ENCODE measurements around the gene FUBP3. TPM values are rescaled to one million over a fixed set of nuclear protein-coding genes. Genes with fewer than 3 reads are reported as not detected.

Gene FUBP3, protein sequence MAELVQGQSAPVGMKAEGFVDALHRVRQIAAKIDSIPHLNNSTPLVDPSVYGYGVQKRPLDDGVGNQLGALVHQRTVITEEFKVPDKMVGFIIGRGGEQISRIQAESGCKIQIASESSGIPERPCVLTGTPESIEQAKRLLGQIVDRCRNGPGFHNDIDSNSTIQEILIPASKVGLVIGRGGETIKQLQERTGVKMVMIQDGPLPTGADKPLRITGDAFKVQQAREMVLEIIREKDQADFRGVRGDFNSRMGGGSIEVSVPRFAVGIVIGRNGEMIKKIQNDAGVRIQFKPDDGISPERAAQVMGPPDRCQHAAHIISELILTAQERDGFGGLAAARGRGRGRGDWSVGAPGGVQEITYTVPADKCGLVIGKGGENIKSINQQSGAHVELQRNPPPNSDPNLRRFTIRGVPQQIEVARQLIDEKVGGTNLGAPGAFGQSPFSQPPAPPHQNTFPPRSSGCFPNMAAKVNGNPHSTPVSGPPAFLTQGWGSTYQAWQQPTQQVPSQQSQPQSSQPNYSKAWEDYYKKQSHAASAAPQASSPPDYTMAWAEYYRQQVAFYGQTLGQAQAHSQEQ
- 38.3 and 39.6 TPM in 2 replicates for total RNA-seq

DNA sequence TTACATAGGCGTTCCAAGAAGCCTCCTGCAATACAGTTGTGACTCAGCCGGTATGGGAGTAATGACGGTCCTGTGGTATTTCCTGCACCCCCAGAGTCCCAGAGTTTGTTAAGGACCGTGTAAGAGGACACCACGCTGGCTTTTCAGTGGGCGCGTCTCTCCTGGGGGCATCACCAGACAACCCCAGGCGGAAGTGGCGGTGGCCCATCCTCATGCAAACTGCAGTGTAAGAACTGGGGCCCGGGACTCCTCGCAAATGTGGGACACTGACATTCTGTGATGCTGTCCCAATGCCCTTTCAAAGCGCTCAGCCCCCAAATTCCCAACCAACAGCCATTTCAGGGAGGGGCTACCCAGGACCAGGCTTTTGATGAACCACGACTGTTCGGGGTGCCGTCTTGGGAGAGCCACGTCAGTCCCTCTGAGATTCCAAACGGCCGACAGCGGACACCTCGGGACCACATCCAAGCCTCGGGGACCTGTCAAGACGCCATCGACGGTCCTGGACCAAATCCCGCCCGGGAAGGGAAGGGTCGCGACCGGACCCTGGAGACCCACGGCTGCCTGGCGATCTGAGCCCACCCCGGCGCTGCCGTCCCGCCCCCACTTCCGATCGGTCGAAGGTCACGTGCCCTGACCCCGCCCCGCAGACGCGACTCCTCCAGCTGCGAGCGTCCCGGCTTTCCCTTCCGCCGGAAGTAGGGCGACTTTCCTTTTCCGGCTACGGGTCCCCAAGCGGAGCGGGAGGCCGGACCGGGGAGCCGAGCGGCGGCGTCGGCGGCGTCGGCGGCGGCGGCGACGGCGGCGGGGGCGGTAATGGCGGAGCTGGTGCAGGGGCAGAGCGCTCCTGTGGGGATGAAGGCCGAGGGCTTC, at the start of gene FUBP3:
Gene FUBP3 (plus strand): TSS at position 713 of the 873 bp plus-strand sequence. CDS start 104 bp downstream, at position 817.
- no peak for DNase-seq (ENCODE audit: extremely low read depth, low read depth, low spot score)

- DNase-seq (ENCODE audit: extremely low read depth, low read depth, low spot score) = no peak
These were observed 48.4 kb upstream of the FUBP3 start for GRCh38 chr9:130530938-130531337.

DNA sequence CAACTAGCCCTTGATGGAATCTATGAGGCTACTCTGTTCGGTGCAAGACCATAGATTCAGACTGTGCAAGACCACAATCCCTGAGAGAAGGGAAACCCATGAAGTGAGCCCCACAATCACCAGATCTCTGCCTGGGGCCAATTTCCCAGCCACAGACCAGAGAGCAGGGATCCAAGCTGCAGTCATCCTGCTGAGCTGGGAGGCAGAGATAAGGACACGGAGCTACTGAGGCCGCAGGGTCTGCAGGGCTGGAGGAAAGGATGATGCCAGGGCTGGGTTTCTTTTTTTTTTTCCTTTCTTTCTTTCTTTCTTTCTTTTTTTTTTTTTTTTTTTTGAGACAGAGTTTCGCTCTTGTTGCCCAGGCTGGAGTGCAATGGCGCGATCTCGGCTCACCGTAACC, 47.7 kb upstream of the FUBP3 start:
- DNase-seq (ENCODE audit: extremely low read depth, low read depth, low spot score) = no peak

DNA sequence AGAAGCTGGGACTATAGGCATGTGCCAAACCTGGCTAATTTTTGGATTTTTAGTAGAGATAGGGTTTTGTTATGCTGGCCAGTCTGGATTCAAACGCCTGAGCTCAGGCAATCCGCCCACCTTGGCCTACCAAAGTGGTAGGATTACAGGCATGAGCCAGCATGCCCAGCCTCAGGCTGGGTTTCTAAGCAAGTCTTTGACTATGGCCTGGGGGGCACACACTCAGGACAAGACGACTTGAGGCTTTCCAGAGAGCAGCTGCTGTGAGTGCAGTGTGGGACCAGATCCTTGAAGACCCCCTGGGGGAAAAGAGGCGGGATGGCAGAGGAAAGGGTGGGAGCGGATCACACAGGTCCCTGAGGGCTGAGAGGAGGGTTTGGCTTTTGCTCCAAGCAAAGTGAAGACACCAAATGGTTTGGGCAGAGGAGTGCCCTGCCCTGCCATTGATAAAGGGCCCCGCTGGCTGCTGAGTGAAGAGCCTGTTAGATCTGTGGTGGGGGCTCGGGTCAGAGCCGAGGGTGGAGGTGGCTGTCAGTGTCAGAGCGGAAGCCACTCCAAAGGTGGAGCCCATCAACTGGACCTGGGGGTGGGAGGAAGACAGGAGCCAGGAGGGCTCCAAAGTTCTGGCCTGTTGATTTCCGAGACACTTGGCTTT, 46.8 kb upstream of the FUBP3 start:
- DNase-seq (ENCODE audit: extremely low read depth, low read depth, low spot score) = no peak

GRCh38 chr9:130535818-130536521, 43.4 kb upstream of the FUBP3 start:
- DNase-seq (ENCODE audit: extremely low read depth, low read depth, low spot score) = no peak

DNA sequence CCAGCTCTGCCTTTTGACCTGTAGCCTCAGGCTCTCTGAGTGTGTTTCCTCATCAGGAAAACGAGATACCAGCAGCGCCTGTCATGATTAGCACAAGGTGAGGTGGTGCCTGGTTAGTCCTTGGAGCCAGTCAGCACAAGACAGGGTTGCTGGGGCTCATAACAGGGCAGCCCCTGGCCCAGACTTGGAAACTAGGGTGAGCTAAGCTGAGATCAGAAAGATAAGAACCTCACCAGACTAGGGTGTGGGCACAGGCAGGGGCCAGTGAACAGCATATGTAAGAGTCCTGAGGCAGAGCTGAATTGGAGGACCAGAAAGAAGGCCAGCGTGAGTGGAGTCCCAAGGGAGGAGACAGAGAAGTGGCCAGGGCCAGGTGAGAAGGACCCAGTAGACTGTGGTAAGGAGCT, 42.7 kb upstream of the FUBP3 start:
- no peak for DNase-seq (ENCODE audit: extremely low read depth, low read depth, low spot score)

DNA sequence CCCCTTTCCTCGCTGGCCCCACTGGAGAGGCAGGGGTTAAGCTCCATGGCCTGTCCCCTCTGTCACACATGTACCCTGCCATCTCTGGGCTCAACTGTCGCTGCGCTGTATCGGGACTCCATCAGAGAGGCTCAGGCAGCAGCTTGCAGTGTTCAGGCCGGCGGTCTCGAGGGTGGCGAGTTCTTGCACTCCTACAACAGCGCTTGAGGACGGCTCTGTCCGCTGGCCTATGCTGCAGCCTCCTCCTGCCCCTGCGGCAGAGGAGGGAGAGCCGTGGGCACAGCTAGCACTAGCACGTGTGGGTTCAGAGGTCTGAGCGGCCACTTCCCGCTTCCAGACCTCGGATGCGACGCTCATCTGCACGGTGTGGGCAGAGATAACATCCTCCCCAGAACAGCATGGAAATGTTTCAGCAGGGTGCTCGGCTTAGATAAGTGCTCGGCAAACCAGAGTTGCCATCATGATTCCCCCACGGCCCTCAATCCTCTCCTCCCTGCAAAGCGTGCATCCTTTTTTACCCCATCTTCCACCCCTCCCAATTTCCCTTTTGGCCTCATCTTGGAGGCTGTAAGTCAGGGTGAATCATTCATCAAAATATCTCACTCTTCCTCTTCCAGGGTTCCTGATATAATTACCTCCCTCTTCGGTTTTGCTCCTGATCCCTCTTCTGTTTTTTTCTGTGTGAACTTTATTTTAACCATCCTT, 41.9 kb upstream of the FUBP3 start:
- DNase-seq (ENCODE audit: extremely low read depth, low read depth, low spot score) = no peak

DNA sequence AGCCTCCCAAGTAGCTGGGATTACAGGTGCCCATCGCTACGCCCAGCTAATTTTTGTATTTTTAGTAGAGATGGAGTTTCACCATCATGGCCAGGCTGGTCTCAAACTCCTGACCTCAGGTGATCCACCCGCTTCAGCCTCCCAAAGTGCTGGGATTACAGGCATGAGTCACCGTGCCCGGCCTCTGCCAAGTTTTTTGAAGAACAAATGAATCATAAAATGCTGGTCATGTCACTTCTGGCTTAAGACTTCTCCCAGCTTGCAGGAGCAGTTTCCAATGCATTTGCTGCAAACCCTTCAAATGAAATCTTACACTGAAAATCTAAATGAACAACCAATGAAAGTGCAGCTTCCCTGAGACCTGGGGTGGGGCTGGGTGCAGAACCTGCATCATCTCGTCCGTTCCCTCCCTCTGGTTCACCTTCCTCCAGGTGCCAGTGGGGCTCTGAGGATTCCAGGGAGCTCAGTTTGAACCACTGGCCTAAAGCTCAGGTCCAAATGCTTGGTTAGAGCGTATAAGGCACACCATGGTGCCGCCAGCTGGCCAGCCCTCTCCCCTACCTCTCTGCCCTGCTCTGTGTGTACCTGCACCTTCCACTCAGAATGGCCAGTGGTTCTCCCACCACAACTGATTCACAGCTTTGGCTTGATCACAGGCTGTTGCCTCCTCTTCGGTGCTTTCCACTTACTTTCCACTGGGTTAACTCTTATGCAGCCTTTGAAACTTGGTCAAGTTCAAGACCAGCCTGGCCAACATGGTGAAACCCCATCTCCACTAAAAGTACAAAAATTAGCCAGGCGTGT, 39.8 kb upstream of the FUBP3 start:
- no peak for DNase-seq (ENCODE audit: extremely low read depth, low read depth, low spot score)

DNA sequence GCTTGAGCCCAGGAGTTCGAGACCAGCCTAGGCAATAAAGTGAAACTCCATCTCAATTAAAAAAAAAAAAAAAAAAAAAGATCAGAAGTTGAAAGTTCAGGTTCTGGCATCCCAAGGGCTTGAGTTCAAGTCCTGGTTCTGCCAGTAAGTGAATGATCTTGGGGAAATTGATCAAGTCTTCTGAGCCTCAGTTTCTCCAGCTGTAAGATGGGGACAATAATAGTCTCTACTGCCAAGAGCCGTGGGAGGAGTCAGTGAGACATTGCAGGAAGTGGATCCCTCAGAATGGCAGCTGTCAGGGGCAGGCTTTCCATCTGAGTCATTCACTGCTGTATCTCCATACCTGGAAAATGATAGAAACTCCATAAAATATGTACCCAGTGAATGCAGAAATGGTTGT, 37.8 kb upstream of the FUBP3 start:
- no peak for DNase-seq (ENCODE audit: extremely low read depth, low read depth, low spot score)

DNA sequence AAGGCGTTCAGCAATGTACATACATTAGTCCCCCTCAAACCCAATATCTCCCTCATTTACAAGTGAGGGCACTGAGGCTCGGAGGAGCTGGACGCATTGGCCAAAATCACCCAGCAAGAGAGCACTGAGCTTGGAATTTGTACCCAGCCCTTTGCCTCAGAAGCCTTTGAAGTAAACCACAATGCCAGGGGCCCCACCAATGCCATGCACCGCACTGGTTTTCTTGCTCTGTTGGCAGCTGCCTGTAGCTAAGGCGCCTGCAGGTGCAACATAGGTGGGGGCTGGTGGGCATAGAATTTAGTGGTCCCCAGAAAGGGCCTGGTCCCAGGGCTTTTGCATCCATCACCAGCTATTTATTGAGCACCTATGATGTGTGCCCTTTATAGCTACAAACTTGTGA, 37.3 kb upstream of the FUBP3 start:
- no peak for DNase-seq (ENCODE audit: extremely low read depth, low read depth, low spot score)

DNA sequence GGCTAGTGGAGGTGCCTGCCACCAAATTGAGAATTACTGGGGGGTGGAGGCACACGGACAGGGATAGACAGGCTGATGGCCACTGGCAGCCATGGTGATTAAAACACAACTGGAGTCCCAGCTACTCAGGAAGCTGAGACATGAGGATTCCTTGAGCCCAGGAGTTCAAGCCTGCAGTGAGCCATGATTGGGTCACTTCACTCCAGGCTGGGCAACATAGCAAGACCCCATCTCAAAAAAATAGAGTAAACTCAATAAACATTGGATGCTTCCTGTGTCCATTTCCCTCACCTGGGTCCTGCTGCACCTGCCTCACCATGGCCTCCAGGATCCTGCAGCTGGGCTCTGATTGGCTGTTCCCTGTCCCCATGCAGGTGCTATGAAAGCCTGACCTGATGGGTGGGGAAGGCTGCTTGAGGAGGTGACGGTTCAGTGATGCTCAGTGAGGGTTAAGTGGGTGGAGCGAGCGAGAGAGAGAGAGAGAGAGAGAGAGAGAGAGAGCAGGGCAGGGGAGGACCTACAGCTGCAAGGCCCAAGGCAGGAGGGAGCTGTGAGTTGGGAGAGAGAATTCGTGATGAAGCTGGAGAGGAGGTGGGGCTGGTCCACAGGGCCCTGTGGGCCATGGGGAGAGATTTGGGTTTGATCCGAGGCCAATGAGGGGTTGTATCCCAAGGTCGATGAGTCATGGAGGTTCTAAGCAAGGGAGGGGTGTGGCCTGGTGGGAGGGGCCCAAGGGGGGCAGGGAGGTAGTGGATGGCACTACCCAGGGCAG, 36.7 kb upstream of the FUBP3 start:
- no peak for DNase-seq (ENCODE audit: extremely low read depth, low read depth, low spot score)

DNA sequence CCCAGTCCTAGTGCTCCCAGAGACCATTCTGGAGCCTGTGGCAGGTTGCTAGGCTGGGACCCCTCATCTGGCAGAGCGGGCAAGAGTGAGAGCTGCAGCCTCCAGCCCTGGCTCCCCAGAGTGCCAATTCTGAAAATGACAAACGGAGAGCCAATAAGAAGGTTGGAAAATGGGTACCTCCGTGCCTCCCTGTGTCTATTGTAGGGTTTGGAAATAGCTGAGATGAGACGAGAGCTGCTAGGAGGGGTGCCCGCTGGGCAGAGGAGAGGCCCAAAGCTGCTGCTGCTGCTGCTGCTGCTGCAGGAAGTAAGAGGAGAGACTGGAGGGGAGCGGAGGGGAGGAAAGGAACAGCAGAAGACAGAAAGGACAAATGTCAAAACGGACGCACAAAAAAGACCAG, 36.0 kb upstream of the FUBP3 start:
- DNase-seq (ENCODE audit: extremely low read depth, low read depth, low spot score) = no peak

DNA sequence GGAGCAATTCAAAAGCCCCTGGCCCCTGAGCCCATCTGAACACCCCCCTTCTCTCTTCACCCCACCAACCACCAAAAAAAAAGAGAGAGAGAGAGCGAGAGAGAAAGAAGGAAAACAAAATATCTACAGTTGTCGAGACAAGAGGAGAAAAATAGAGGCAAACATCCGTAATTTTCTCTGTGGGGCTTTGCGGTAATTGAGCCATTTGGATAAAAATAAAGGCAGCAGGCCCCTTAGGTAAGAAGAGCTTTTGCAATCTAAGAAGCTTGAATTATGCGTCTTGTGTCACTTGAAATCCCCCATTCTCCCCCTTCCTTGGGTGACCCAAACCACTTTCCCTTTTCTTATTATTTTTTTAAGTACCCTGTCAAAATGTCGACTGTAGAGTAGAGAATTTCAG, 35.5 kb upstream of the FUBP3 start:
- no peak for DNase-seq (ENCODE audit: extremely low read depth, low read depth, low spot score)

GRCh38 chr9:130544364-130544763, 35.0 kb upstream of the FUBP3 start:
- DNase-seq (ENCODE audit: extremely low read depth, low read depth, low spot score) = no peak

- no peak for DNase-seq (ENCODE audit: extremely low read depth, low read depth, low spot score)
These were observed 31.3 kb upstream of the FUBP3 start for GRCh38 chr9:130548103-130548502.

GRCh38 chr9:130549093-130549735, 30.2 kb upstream of the FUBP3 start:
- DNase-seq (ENCODE audit: extremely low read depth, low read depth, low spot score) = no peak

DNA sequence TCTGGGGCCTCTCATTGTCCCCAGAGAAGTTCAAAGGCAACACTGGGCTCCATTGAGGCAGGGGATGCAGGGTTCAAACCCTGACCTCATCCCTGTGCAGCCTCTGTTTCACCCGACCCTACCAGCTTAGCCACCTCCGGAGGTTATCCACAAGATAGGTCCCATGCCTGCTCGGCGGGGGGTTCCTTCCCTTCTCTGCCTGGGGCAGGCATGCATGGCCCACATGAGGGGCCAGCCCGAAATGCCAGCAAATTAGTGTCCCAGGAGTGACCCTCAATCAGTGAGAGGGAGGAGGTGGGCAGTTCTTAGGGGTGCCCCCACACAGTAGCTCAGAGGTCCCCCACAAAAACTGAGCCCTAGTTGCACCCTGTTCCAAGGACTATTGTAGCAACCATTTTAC, 24.8 kb upstream of the FUBP3 start:
- no peak for DNase-seq (ENCODE audit: extremely low read depth, low read depth, low spot score)

DNA sequence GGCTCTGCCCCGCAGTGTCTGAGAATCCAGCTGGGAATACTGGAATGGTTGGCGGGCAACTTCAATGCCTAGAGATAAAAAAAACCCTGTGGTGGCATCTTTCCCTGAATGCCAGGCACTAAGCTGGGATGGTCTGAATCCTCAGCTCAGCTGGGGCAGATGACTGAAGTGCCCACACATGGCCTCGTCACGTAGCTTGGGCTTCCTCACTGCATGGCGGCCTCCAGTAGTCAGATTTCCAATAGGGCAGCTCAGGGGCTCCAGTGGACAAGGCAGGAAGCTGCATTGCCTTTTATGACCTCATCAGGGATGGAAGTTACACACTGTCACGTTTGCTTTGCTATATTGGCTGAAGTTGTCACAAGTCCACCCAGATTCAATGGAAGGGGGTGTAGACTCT, 24.3 kb upstream of the FUBP3 start:
- no peak for DNase-seq (ENCODE audit: extremely low read depth, low read depth, low spot score)
